Thoracic aorta (tissue), 2 donors: ENCODE data around the gene GJC3. TPM values are rescaled to one million over a fixed set of nuclear protein-coding genes. Genes with fewer than 3 reads are reported as not detected.
A peak's percentile ranks its signal among the peaks of the same experiment; 100 is the strongest.

Experiments
- ATAC-seq: fragments of 150-250 bp; one replicate; pipeline ENCODE4 v1.8.0; 2017; ENCODE audit warnings: low read depth; ENCODE audit not compliant: insufficient number of reproducible peaks, low FRiP score
- DNase-seq: peaks from one replicate; pipeline ENCODE4 v3.0.0-alpha.2; 2020; ENCODE audit warnings: low spot score
- H3K27ac ChIP-seq, 2 donors: fragments of 200-600 bp; sonication (generic); 1 replicate in 1 of 2; 2 replicates in 1 of 2; pipeline ENCODE4 v1.5.1; 2016; ENCODE audit warnings: mild to moderate bottlenecking in 2 of 2, moderate library complexity in 2 of 2
- H3K27me3 ChIP-seq: fragments of 200-600 bp; sonication (generic); replicated peaks from 2 replicates; pipeline ENCODE4 v1.6.0; 2016; ENCODE audit warnings: mild to moderate bottlenecking; ENCODE audit not compliant: insufficient read depth
- H3K36me3 ChIP-seq: fragments of 200-600 bp; sonication (generic); one replicate; pipeline ENCODE4 v1.5.1; 2016
- H3K4me1 ChIP-seq, 2 donors: fragments of 200-600 bp; sonication (generic); 1 replicate in 1 of 2; 2 replicates in 1 of 2; pipeline versions ENCODE4 v1.5.1 to v1.6.0; 2016; ENCODE audit warnings: low read depth in 2 of 2, mild to moderate bottlenecking in 1 of 2; ENCODE audit not compliant: control insufficient read depth in 1 of 2
- H3K4me3 ChIP-seq: fragments of 200-600 bp; sonication (generic); 2 replicates; pipeline ENCODE4 v1.5.1; 2016; ENCODE audit warnings: mild to moderate bottlenecking
- H3K9me3 ChIP-seq: fragments of 200-600 bp; sonication (generic); 2 replicates; pipeline ENCODE4 v1.5.1; 2016
- CTCF ChIP-seq: fragments of 200-600 bp; sonication (generic); IDR thresholded peaks from one replicate; pipeline ENCODE4 v1.5.1; 2019; ENCODE audit warnings: antibody characterized with exemption
- total RNA-seq, 2 donors: library from RNA; depleted of rRNA; stranded (reverse); fragments of >200 nt; gene quantifications; one replicate each; pipeline versions ENCODE4 v1.1.0 to v1.2.3, GENCODE V29; 2016

Gene GJC3
- total RNA-seq, 2 donors from 2014 or later: 2.6 TPM; not detected in 1

GRCh38 chr7:99927536-99927935 lies 1.9 kb downstream of the GJC3 start:
- TF ChIP-seq CTCF: no peak
- no peaks in the 10 kb centered on the region for H3K36me3 ChIP-seq
- H3K4me3 ChIP-seq: no peak overlapping the region
- H3K4me1 ChIP-seq: no peaks in the 10 kb centered on the region
- H3K27ac ChIP-seq: no peak overlapping the region
- H3K9me3 ChIP-seq: no peaks in the 10 kb centered on the region
- no peak for DNase-seq
- H3K27me3 ChIP-seq: no peaks in the 10 kb centered on the region
- no peak for ATAC-seq

GRCh38 chr7:99926321-99926720 lies 3.1 kb downstream of the GJC3 start:
- H3K27me3 ChIP-seq: no peaks in the 10 kb centered on the region
- H3K4me3 ChIP-seq: no peak overlapping the region
- no peak for TF ChIP-seq CTCF
- H3K36me3 ChIP-seq: no peaks in the 10 kb centered on the region
- ATAC-seq (no peak), DNase-seq (no peak)
- no peaks in the 10 kb centered on the region for H3K4me1 ChIP-seq
- H3K27ac ChIP-seq: no peak overlapping the region
- H3K9me3 ChIP-seq: no peaks in the 10 kb centered on the region

GRCh38 chr7:99923200-99923599 lies 6.2 kb downstream of the GJC3 start:
- H3K27ac ChIP-seq: no peak overlapping the region

GRCh38 chr7:99920149-99920548 lies 9.3 kb downstream of the GJC3 start:
- TF ChIP-seq CTCF: no peak

More at GRCh38 chr7:99923200-99923599, 6.2 kb downstream of the GJC3 start:
- Histone ChIP-seq H3K4me1 (peaks cover 14% of the 10 kb centered on the region in 2 donors), H3K4me3 (no peak overlapping the region), H3K9me3 (no peaks in the 10 kb centered on the region), H3K36me3 (no peaks in the 10 kb centered on the region), H3K27me3 (no peaks in the 10 kb centered on the region)
- TF ChIP-seq CTCF: no peak
- DNase-seq (no peak), ATAC-seq (no peak)

GRCh38 chr7:99919814-99920112 lies 9.7 kb downstream of the GJC3 start:
- Histone ChIP-seq H3K9me3 (no peaks in the 10 kb centered on the region), H3K4me1 (peaks cover 33 to 43% of the 10 kb centered on the region in 2 donors), H3K4me3 (peak overlapping the region; percentile 96), H3K36me3 (no peaks in the 10 kb centered on the region), H3K27me3 (no peaks in the 10 kb centered on the region), H3K27ac (peak overlapping the region; percentile 95 to 97)
- ATAC-seq: no peak
- no peak for TF ChIP-seq CTCF
- no peak for DNase-seq

More at GRCh38 chr7:99920149-99920548, 9.3 kb downstream of the GJC3 start:
- ATAC-seq (no peak), DNase-seq (no peak)
- Histone ChIP-seq H3K9me3 (no peaks in the 10 kb centered on the region), H3K4me3 (peak overlapping the region; percentile 96), H3K4me1 (peaks cover 33 to 43% of the 10 kb centered on the region in 2 donors), H3K36me3 (no peaks in the 10 kb centered on the region), H3K27ac (peak overlapping the region; percentile 95 to 97), H3K27me3 (no peaks in the 10 kb centered on the region)
